HCT116 (cell line): ENCODE results near the gene FRMD4A. TPM values are rescaled to one million over a fixed set of nuclear protein-coding genes. Genes with fewer than 3 reads are reported as not detected.

Source experiments
- ATAC-seq: fragments of 200-7000 bp; cut with Tn5 transposase; 2 replicates; pipeline ENCODE4 v1.9.1; 2020; ENCODE audit warnings: mild to moderate bottlenecking, moderate library complexity
- BruUV-seq: library from RNA; stranded (reverse); fragments of 400-500 nt; replicated peaks from 2 replicates; lab custom pipeline; 2021; lab: Mats Ljungman, UMichigan
- CTCF ChIA-PET: fragments of 300-600 bp; sonication (Branson Sonifier 250); formaldehyde crosslinking; loops from one replicate; lab custom pipeline; 2021; ENCODE audit warnings: antibody characterized with exemption; lab: Charles Lee
- POLR2A ChIA-PET: fragments of 300-600, 350-600 bp; sonication (Branson Sonifier 250); formaldehyde crosslinking; loops from one replicate; lab custom pipeline; 2021; ENCODE audit warnings: antibody characterized with exemption; lab: Charles Lee
- RAD21 ChIA-PET, 2 experiments: fragments of 300-600 bp; sonication (Branson Sonifier 250); formaldehyde crosslinking; loops; one replicate each; lab custom pipeline; 2023; ENCODE audit warnings: low total read pairs in 2 of 2; ENCODE audit not compliant: uncharacterized antibody in 2 of 2, unreplicated experiment in 2 of 2, low non-redundant PET in 1 of 2; lab: Charles Lee
- DNase-seq: peaks from one replicate; pipeline ENCODE4 v3.0.0-alpha.2; 2010; ENCODE audit warnings: low read depth, low spot score
- H2AFZ ChIP-seq: fragments of 200-600 bp; shearing (Covaris generic), sonication (generic); 2 replicates; pipeline ENCODE4 v1.6.1; 2017; ENCODE audit warnings: low read depth, mixed run types, mixed read lengths, antibody characterized with exemption, low read length; ENCODE audit not compliant: poor library complexity, severe bottlenecking
- H3K27ac ChIP-seq: 2 replicates; pipeline ENCODE4 v1.5.1; 2012; ENCODE audit warnings: low read depth, low read length
- H3K27me3 ChIP-seq: fragments of 200-600 bp; sonication (generic); 2 replicates; pipeline ENCODE4 v1.6.1; 2016; ENCODE audit warnings: mixed run types, low read length, mixed read lengths; ENCODE audit not compliant: insufficient read depth
- H3K36me3 ChIP-seq, 2 experiments: fragments of 200-500 bp in 1 of 2; fragments of 200-600 bp in 1 of 2; sonication (Bioruptor generic) in 1 of 2; sonication (generic) in 1 of 2; 2 replicates each; pipeline versions ENCODE4 v1.5.1 to v1.6.1; 2014 to 2016; ENCODE audit warnings: low read length in 2 of 2, inconsistent platforms in 1 of 2, mixed read lengths in 1 of 2, mixed run types in 1 of 2; ENCODE audit not compliant: insufficient read depth in 2 of 2, control insufficient read depth in 1 of 2
- H3K4me1 ChIP-seq, 2 experiments: fragments of 200-600 bp in 1 of 2; sonication (generic) in 1 of 2; 2 replicates each; pipeline versions ENCODE4 v1.5.1 to v1.6.1; 2012 to 2017; ENCODE audit warnings: low read length in 2 of 2, inconsistent platforms in 1 of 2, mild to moderate bottlenecking in 1 of 2, mixed read lengths in 1 of 2, mixed run types in 1 of 2, moderate library complexity in 1 of 2; ENCODE audit not compliant: insufficient read depth in 2 of 2, control insufficient read depth in 1 of 2
- H3K4me2 ChIP-seq: fragments of 200-600 bp; sonication (generic); 2 replicates; pipeline ENCODE4 v1.6.1; 2017; ENCODE audit warnings: mixed run types, low read length, mixed read lengths
- H3K4me3 ChIP-seq, 2 experiments: fragments of 200-600 bp in 1 of 2; sonication (generic) in 1 of 2; replicated peaks in 1 of 2; 2 replicates each; pipeline ENCODE4 v1.5.1; 2011 to 2016; ENCODE audit warnings: low read length in 2 of 2, control low read depth in 1 of 2, low read depth in 1 of 2, mild to moderate bottlenecking in 1 of 2, mixed read lengths in 1 of 2, mixed run types in 1 of 2
- H3K79me2 ChIP-seq: fragments of 200-600 bp; sonication (generic); 2 replicates; pipeline ENCODE4 v1.6.1; 2017; ENCODE audit warnings: mild to moderate bottlenecking, mixed run types, low read length, moderate library complexity, mixed read lengths; ENCODE audit not compliant: insufficient read depth
- H3K9ac ChIP-seq: fragments of 200-600 bp; sonication (generic); 2 replicates; pipeline ENCODE4 v1.6.1; 2016; ENCODE audit warnings: low read length, mixed read lengths
- H3K9me2 ChIP-seq: fragments of 200-600 bp; sonication (generic), shearing (Covaris generic); 2 replicates; pipeline ENCODE4 v1.6.1; 2017; ENCODE audit warnings: mixed run types, mild to moderate bottlenecking, moderate library complexity; ENCODE audit not compliant: insufficient read depth
- H3K9me3 ChIP-seq, 2 experiments: fragments of 200-500 bp in 1 of 2; fragments of 200-600 bp in 1 of 2; sonication (Bioruptor generic) in 1 of 2; sonication (generic) in 1 of 2; 2 replicates each; pipeline ENCODE4 v1.6.1; 2014 to 2017; ENCODE audit warnings: low read length in 2 of 2, mixed read lengths in 2 of 2, inconsistent platforms in 1 of 2, low read depth in 1 of 2, mild to moderate bottlenecking in 1 of 2, mixed run types in 1 of 2, moderate library complexity in 1 of 2; ENCODE audit not compliant: control insufficient read depth in 1 of 2, insufficient read depth in 1 of 2
- H4K20me1 ChIP-seq: fragments of 200-600 bp; sonication (generic), shearing (Covaris generic); 2 replicates; pipeline ENCODE4 v1.6.1; 2017; ENCODE audit warnings: mixed run types, mild to moderate bottlenecking, moderate library complexity; ENCODE audit not compliant: insufficient read depth
- ATF3 ChIP-seq: IDR thresholded peaks from 2 replicates; pipeline ENCODE4 v1.6.1; 2012
- CBX3 ChIP-seq: IDR thresholded peaks from 2 replicates; pipeline ENCODE4 v1.6.1; 2012; ENCODE audit warnings: low read depth
- CEBPB ChIP-seq: IDR thresholded peaks from 2 replicates; pipeline ENCODE4 v1.6.1; 2012; ENCODE audit warnings: low read depth
- CTCF ChIP-seq, 3 experiments: fragments of 200-600 bp in 1 of 3; sonication (generic) in 1 of 3; IDR thresholded peaks in 2 of 3; conservative IDR thresholded peaks in 1 of 3; 2 replicates each; pipeline ENCODE4 v1.5.1; 2012 to 2017; ENCODE audit warnings: low read depth in 2 of 3, low read length in 2 of 3, antibody characterized with exemption in 1 of 3, borderline replicate concordance in 1 of 3, control low read depth in 1 of 3, mild to moderate bottlenecking in 1 of 3, mixed read lengths in 1 of 3, mixed run types in 1 of 3, moderate library complexity in 1 of 3; ENCODE audit not compliant: insufficient read depth in 1 of 3
- EGR1 ChIP-seq: IDR thresholded peaks from 2 replicates; pipeline ENCODE4 v1.6.1; 2012; ENCODE audit warnings: low read depth
- ELF1 ChIP-seq: IDR thresholded peaks from 2 replicates; pipeline ENCODE4 v1.6.1; 2012; ENCODE audit warnings: low read depth, borderline replicate concordance
- EZH2phosphoT487 ChIP-seq: fragments of 200-600 bp; IDR thresholded peaks from 2 replicates; pipeline ENCODE4 v1.6.1; 2018; ENCODE audit warnings: antibody characterized with exemption, borderline replicate concordance
- FOSL1 ChIP-seq: IDR thresholded peaks from 2 replicates; pipeline ENCODE4 v1.6.1; 2012; ENCODE audit warnings: low read depth
- JUND ChIP-seq: IDR thresholded peaks from 2 replicates; pipeline ENCODE4 v1.6.1; 2012
- MAX ChIP-seq: IDR thresholded peaks from 2 replicates; pipeline ENCODE4 v1.6.1; 2012
- POLR2A ChIP-seq: IDR thresholded peaks from 2 replicates; pipeline ENCODE4 v1.7.0; 2011; ENCODE audit warnings: borderline replicate concordance; ENCODE audit not compliant: insufficient read depth, insufficient read length; ENCODE audit errors: extremely low read depth
- REST ChIP-seq: IDR thresholded peaks from 2 replicates; pipeline ENCODE4 v1.6.1; 2012; ENCODE audit warnings: low read depth
- SP1 ChIP-seq: IDR thresholded peaks from 2 replicates; pipeline ENCODE4 v1.6.1; 2012; ENCODE audit warnings: low read depth
- SRF ChIP-seq: IDR thresholded peaks from 2 replicates; pipeline ENCODE4 v1.6.1; 2012; ENCODE audit warnings: low read depth
- TCF7L2 ChIP-seq: IDR thresholded peaks from 2 replicates; pipeline ENCODE4 v1.7.0; 2011; ENCODE audit warnings: borderline replicate concordance, inconsistent platforms; ENCODE audit not compliant: insufficient read depth, insufficient read length; ENCODE audit errors: extremely low read depth
- YY1 ChIP-seq: IDR thresholded peaks from 2 replicates; pipeline ENCODE4 v1.6.1; 2011; ENCODE audit warnings: low read length, low read depth, moderate library complexity, mild to moderate bottlenecking; ENCODE audit not compliant: insufficient replicate concordance; ENCODE audit errors: extremely low read depth
- ZFX ChIP-seq: fragments of 450-650 bp; IDR thresholded peaks from 2 replicates; pipeline ENCODE4 v1.6.1; 2017
- intact Hi-C: fragments of 100-400 bp; cut with micrococcal nuclease; formaldehyde crosslinking; loops from 2 replicates; pipeline ENCODE4 v1.10.0; 2022
- total RNA-seq: library from RNA; stranded (reverse); gene quantifications from one replicate; pipeline ENCODE4 v1.2.1, GENCODE V29; 2021; ENCODE audit not compliant: unreplicated experiment

Gene FRMD4A
- total RNA-seq, 1 experiment from 2014 or later = 0.20 TPM

GRCh38 chr10:13936826-13937225 lies 393.9 kb downstream of the FRMD4A start:
- Histone ChIP-seq H3K27ac (no peak overlapping the region), H3K4me2 (no peak overlapping the region), H3K79me2 (no peaks in the 10 kb centered on the region), H4K20me1 (no peaks in the 10 kb centered on the region), H3K4me1 (no peaks in the 10 kb centered on the region), H3K36me3 (no peaks in the 10 kb centered on the region), H2AFZ (no peak overlapping the region), H3K27me3 (peaks cover 13% of the 10 kb centered on the region; the same call in 1 of the 2 replicates), H3K9ac (no peak overlapping the region), H3K4me3 (no peak overlapping the region), H3K9me2 (no peaks in the 10 kb centered on the region), H3K9me3 (no peaks in the 10 kb centered on the region)
- intact Hi-C loops = no loop called here
- ChIA-PET POLR2A (no interaction called here), RAD21 (no interaction called here), CTCF (no interaction called here)
- TF ChIP-seq ATF3 = no peak
- no peak for TF ChIP-seq CBX3
- no peak for TF ChIP-seq MAX
- TF ChIP-seq CTCF (IDR thresholded peaks at IDR 0.05 in 2 of 3, conservative IDR thresholded peaks at IDR 0.05 in 1 of 3; ENCODE audit: borderline replicate concordance in 1 of 3, insufficient read depth in 1 of 3, low read depth in 2 of 3, low read length in 2 of 3) = no peak
- TF ChIP-seq SRF = no peak
- no peak for TF ChIP-seq YY1
- no peak for TF ChIP-seq TCF7L2
- no peak for TF ChIP-seq CEBPB
- TF ChIP-seq ELF1 = no peak
- TF ChIP-seq REST = no peak
- TF ChIP-seq EZH2phosphoT487 = no peak
- TF ChIP-seq EGR1 = no peak
- no peak for TF ChIP-seq ZFX
- TF ChIP-seq JUND = no peak
- no peak for TF ChIP-seq POLR2A
- no peak for TF ChIP-seq FOSL1
- no peak for TF ChIP-seq SP1
- DNase-seq = no peak
- no peak for ATAC-seq
- BruUV-seq = no TSS peak
